ENCODE measurements around the gene ABCC5.

- TF ChIP-seq TCF7L2 (IDR thresholded peaks at IDR 0.05; ENCODE audit: low read depth, low read length), result no peak
- TF ChIP-seq, protein P1, sequence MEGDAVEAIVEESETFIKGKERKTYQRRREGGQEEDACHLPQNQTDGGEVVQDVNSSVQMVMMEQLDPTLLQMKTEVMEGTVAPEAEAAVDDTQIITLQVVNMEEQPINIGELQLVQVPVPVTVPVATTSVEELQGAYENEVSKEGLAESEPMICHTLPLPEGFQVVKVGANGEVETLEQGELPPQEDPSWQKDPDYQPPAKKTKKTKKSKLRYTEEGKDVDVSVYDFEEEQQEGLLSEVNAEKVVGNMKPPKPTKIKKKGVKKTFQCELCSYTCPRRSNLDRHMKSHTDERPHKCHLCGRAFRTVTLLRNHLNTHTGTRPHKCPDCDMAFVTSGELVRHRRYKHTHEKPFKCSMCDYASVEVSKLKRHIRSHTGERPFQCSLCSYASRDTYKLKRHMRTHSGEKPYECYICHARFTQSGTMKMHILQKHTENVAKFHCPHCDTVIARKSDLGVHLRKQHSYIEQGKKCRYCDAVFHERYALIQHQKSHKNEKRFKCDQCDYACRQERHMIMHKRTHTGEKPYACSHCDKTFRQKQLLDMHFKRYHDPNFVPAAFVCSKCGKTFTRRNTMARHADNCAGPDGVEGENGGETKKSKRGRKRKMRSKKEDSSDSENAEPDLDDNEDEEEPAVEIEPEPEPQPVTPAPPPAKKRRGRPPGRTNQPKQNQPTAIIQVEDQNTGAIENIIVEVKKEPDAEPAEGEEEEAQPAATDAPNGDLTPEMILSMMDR (IDR thresholded peaks at IDR 0.05), result no peak
Measured at GRCh38 chr3:183984127-183984740, 33.5 kb downstream of the ABCC5 start.
